ENCODE data around the gene DIDO1.

DIDO1 gene

GRCh38 chr20:62889411-62889810 is 36.9 kb downstream of the DIDO1 start:
- no peak for DNase-seq
- H3K27ac Mint-ChIP-seq, result no peak overlapping the region
- peaks cover 59% of the 10 kb centered on the region for H3K4me1 Mint-ChIP-seq
- no peak overlapping the region for H3K4me3 Mint-ChIP-seq
- peaks cover 69% of the 10 kb centered on the region for H3K36me3 Mint-ChIP-seq
- H3K9me3 Mint-ChIP-seq, result no peaks in the 10 kb centered on the region
- CTCF ChIA-PET, result interaction anchor here (1.7 kb wide), 1 partner anchor 12 kb away, joined by 6 read pairs; no protein-coding TSS in a partner anchor
- no peaks in the 10 kb centered on the region for H3K27me3 Mint-ChIP-seq

DNA sequence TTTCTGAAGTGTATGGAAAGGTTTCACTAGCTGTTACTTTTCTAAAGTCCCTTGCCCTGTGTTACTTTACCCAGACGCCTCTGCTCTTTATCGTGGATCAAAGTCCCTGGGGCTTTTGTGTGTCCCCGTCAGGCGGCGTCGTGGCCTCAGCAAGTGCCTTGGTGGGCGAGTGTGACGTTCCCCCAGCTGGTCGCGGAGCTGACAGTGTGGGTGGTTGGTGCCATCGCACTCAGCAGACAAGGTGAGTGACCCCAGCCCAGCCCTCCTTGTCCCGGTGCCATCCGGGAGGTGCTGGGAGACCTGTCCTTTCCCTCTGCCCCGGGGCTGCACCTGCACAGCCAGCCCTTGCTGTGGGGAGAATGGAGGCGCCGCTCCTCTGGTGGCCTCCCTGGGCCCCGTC is 37.4 kb downstream of the DIDO1 start:
- no peak for DNase-seq
- no peak overlapping the region for H3K27ac Mint-ChIP-seq
- peaks cover 64% of the 10 kb centered on the region for H3K36me3 Mint-ChIP-seq
- H3K4me1 Mint-ChIP-seq, result peaks cover 55% of the 10 kb centered on the region
- H3K27me3 Mint-ChIP-seq, result no peaks in the 10 kb centered on the region
- no peaks in the 10 kb centered on the region for H3K9me3 Mint-ChIP-seq
- CTCF ChIA-PET, result interaction anchor here (1.7 kb wide), 1 partner anchor 11 kb away, joined by 6 read pairs; no protein-coding TSS in a partner anchor
- H3K4me3 Mint-ChIP-seq, result no peak overlapping the region

- Mint-ChIP-seq H3K9me3 (no peaks in the 10 kb centered on the region), H3K4me1 (peaks cover 50% of the 10 kb centered on the region), H3K36me3 (peaks cover 59% of the 10 kb centered on the region), H3K27me3 (no peaks in the 10 kb centered on the region), H3K27ac (no peak overlapping the region), H3K4me3 (no peak overlapping the region)
- CTCF ChIA-PET, result interaction anchor here (1.1 to 1.7 kb wide), 2 partner anchors 11 kb away, joined by 4 to 6 read pairs; no protein-coding TSS in a partner anchor
- DNase-seq, result no peak
These were observed 37.9 kb downstream of the DIDO1 start for GRCh38 chr20:62888406-62888805.

DNA sequence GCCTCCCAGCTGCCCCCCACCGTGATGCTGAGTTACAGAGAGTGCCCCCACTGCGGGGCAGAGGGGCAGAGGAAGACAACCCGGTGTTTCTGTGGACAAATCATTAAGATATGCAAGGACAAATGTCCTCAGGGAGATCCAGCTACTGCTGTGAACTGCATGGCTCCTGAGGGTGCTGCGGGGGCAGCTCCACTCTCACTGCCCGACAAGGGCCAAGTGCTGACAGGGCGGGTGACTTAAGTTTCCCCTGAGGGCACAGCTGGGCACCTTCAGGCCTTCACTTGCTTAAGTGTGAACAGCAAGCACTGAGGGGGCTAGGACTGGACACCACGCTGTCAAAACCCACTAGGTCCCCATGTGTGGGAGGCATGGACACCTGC is 38.5 kb downstream of the DIDO1 start:
- no peak for DNase-seq
- CTCF ChIA-PET, result interaction anchor here (1.1 to 1.3 kb wide), 2 partner anchors 12 to 20 kb away, joined by 4 to 6 read pairs; no protein-coding TSS in a partner anchor
- H3K27ac Mint-ChIP-seq, result peak overlapping the region; percentile 55
- H3K36me3 Mint-ChIP-seq, result peaks cover 54% of the 10 kb centered on the region
- H3K9me3 Mint-ChIP-seq, result no peaks in the 10 kb centered on the region
- H3K4me1 Mint-ChIP-seq, result peaks cover 45% of the 10 kb centered on the region
- H3K4me3 Mint-ChIP-seq, result no peak overlapping the region
- H3K27me3 Mint-ChIP-seq, result no peaks in the 10 kb centered on the region

DNA sequence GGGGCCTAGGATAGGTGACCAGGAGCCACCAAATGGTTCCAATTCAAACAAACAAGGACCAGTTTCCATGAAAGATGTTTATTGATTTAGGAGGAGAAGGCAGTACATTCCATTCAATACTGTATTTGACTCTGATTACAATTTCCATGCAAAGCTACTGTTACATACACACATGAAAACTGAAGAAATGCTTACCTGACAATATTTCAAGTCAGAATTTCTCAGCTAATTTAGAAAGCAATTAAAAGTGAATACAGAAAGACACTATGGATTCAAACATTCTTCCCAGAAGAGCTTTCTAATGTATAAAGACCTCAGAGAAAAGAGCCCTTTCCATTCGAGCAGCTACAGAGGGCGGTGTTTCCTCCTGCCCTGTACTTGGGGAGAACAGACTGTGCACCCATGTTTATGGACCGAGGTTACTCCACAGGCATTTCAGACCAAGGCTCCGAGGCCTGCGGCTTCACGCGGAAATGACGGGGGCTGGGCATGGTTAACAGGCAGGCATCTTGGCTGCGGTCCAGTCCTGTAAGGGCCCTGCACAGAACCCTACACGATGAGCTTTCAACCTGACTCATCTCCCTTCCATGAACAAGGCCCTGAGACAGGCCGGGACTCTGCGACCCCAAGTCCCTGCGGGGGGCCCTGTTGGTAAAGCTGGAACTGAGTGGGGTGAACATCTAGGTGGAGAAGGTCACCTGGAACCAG is 39.0 kb downstream of the DIDO1 start:
- H3K36me3 Mint-ChIP-seq, result peaks cover 48% of the 10 kb centered on the region
- H3K27me3 Mint-ChIP-seq, result no peaks in the 10 kb centered on the region
- H3K27ac Mint-ChIP-seq, result peak overlapping the region; percentile 55
- peak; percentile 43 for DNase-seq
- H3K4me1 Mint-ChIP-seq, result peaks cover 39% of the 10 kb centered on the region
- H3K9me3 Mint-ChIP-seq, result no peaks in the 10 kb centered on the region
- H3K4me3 Mint-ChIP-seq, result no peak overlapping the region
- CTCF ChIA-PET, result interaction anchor here (0.8 to 1.3 kb wide), 3 partner anchors 12 to 40 kb away, joined by 3 to 6 read pairs (median 4); no protein-coding TSS in a partner anchor

DNA sequence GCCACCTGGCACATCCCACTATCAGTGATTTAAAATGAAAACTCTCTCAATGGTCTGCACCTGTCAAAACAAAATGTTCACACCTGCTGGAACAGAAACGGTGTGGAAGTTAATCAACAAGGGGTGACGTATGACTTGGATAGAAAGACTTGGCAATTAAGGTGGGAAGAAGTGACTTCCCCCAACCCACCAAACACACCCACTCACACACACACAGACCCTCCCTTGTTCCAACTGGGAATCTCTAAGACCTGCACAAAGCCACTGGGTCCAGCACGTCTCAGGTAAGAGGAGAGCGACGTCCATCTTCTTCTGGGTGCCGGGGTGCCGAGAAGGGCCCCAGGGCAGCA is 39.6 kb downstream of the DIDO1 start:
- H3K27me3 Mint-ChIP-seq, result no peaks in the 10 kb centered on the region
- peaks cover 48% of the 10 kb centered on the region for H3K36me3 Mint-ChIP-seq
- H3K9me3 Mint-ChIP-seq, result no peaks in the 10 kb centered on the region
- CTCF ChIA-PET, result interaction anchor here (0.8 to 1.3 kb wide), 2 partner anchors 21 to 41 kb away, joined by 3 to 6 read pairs; no protein-coding TSS in a partner anchor
- H3K27ac Mint-ChIP-seq, result peak overlapping the region; percentile 33
- no peak overlapping the region for H3K4me3 Mint-ChIP-seq
- peaks cover 33% of the 10 kb centered on the region for H3K4me1 Mint-ChIP-seq
- no peak for DNase-seq

GRCh38 chr20:62885896-62886708 is 40.2 kb downstream of the DIDO1 start:
- Mint-ChIP-seq H3K4me3 (no peak overlapping the region), H3K27me3 (peaks cover 3% of the 10 kb centered on the region), H3K9me3 (no peaks in the 10 kb centered on the region), H3K27ac (no peak overlapping the region), H3K36me3 (peaks cover 46% of the 10 kb centered on the region), H3K4me1 (peaks cover 27% of the 10 kb centered on the region)
- no peak for DNase-seq
- CTCF ChIA-PET, result interaction anchor here (0.8 to 1.2 kb wide), 2 partner anchors 32 to 87 kb away, joined by 3 to 4 read pairs; no protein-coding TSS in a partner anchor

GRCh38 chr20:62885046-62885895 is 41.0 kb downstream of the DIDO1 start:
- Mint-ChIP-seq H3K36me3 (peaks cover 38% of the 10 kb centered on the region), H3K9me3 (no peaks in the 10 kb centered on the region), H3K4me3 (no peak overlapping the region), H3K27ac (no peak overlapping the region), H3K4me1 (peaks cover 19% of the 10 kb centered on the region), H3K27me3 (peaks cover 3% of the 10 kb centered on the region)
- DNase-seq, result no peak
- CTCF ChIA-PET, result interaction anchor here (0.8 to 1.2 kb wide), 2 partner anchors 32 to 87 kb away, joined by 3 to 4 read pairs; no protein-coding TSS in a partner anchor

- CTCF ChIA-PET, result interaction anchor here (1.2 kb wide), 1 partner anchor 88 kb away, joined by 4 read pairs; no protein-coding TSS in a partner anchor
- Mint-ChIP-seq H3K4me3 (no peak overlapping the region), H3K27ac (peak overlapping the region; percentile 19), H3K9me3 (no peaks in the 10 kb centered on the region), H3K27me3 (peaks cover 3% of the 10 kb centered on the region), H3K36me3 (peaks cover 31% of the 10 kb centered on the region), H3K4me1 (peaks cover 16% of the 10 kb centered on the region)
- no peak for DNase-seq
These were observed 41.7 kb downstream of the DIDO1 start for GRCh38 chr20:62884556-62884955.

- Mint-ChIP-seq H3K36me3 (peaks cover 25% of the 10 kb centered on the region), H3K4me1 (peaks cover 16% of the 10 kb centered on the region), H3K9me3 (no peaks in the 10 kb centered on the region), H3K27me3 (peaks cover 3% of the 10 kb centered on the region), H3K4me3 (no peak overlapping the region), H3K27ac (no peak overlapping the region)
- DNase-seq, result no peak
- CTCF ChIA-PET, result no interaction called here
These were observed 43.9 kb downstream of the DIDO1 start for GRCh38 chr20:62882426-62882825.

DNA sequence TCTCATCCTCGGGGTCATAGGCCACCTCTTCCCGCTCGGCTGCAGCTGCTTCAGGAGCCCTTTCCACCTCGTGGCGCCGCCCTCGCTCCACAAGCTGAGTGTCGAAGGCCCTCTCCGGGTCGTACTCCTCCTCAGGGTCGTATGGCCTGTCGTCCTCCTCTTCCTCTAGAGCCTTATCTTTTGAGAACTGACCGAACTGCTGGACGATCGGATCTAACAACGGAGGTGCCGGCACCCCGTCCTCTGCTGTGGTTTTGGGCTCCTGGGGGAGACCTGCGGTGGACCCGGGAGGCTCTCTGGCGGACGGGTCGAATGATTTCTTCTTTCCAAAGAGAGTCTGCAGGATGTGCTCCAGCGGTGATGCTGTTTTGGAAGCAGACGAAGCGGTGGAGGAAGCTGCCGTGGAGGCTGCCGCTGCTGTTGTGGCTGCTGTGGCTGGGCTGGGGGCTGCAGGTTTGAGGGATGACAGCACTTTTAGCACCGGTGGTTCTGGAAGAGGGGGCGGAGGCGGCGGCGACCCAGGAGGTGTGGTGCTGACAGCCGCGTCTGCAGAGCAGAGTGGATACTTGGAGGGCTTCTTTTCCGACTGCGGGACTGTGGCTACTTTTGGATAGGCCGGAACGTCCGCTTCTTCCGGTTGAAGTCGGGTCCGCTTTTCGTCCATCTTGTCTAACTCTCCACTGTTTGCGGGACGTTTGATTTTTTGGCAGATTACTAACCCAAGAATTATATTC is 44.5 kb downstream of the DIDO1 start:
- H3K27ac Mint-ChIP-seq, result peak overlapping the region; percentile 52
- no peaks in the 10 kb centered on the region for H3K9me3 Mint-ChIP-seq
- H3K4me3 Mint-ChIP-seq, result no peak overlapping the region
- H3K36me3 Mint-ChIP-seq, result peaks cover 19% of the 10 kb centered on the region
- peaks cover 3% of the 10 kb centered on the region for H3K27me3 Mint-ChIP-seq
- DNase-seq, result no peak
- H3K4me1 Mint-ChIP-seq, result peaks cover 10% of the 10 kb centered on the region
- CTCF ChIA-PET, result no interaction called here

DNA sequence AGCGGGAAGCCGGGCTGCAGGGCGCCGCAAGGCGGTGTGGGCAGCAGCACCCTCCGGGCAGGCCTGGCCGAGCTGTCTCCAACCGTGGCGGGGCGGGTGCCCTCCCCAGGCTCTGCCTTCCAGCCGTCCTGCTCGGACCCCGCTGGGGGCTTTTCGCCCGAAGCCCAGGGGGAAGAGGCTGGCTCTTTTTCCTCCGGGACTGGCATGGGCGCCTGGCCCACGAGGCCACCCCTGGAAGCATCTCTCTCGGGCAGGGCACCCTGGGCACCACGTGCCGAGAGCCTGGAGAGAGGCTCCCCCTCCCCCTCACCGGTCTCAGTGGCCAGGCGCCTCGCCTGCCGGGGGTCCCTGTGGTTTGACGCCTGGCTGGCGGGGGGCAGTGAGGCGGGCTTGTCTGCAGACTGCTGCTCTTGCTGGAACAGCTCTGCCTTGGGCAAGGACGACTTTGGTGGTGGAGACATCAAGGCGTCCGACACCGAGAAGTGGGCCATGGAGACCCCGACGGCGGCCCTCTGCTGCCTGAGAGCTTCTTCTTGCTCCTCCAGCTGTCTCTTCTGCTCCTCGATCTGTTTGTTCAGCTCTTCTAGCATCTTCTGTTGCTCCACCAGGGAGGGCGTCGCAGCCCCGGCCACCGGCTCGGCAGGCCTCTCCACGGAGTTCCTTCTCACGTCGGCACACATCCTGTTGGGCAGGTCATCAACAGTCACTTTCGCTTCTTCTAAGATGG is 45.2 kb downstream of the DIDO1 start:
- Mint-ChIP-seq H3K4me1 (peaks cover 4% of the 10 kb centered on the region), H3K36me3 (peaks cover 15% of the 10 kb centered on the region), H3K27ac (peak overlapping the region; percentile 52), H3K4me3 (no peak overlapping the region), H3K27me3 (peaks cover 3% of the 10 kb centered on the region), H3K9me3 (no peaks in the 10 kb centered on the region)
- CTCF ChIA-PET, result no interaction called here
- no peak for DNase-seq

Data from activated naive CD4-positive, alpha-beta T cell treated with anti-CD3 and anti-CD28 coated beads, Interleukin-2, amount 10 ng/mL, durations not matched to agents 7 days and 5 days (primary cell).